ENCODE measurements around the gene DHCR7. TPM values are rescaled to one million over a fixed set of nuclear protein-coding genes. Genes with fewer than 3 reads are reported as not detected.

DHCR7 gene
- total RNA-seq, 1 experiment from 2014 or later = 123 TPM

GRCh38 chr11:71478528-71478840 lies 30.3 kb upstream of the DHCR7 start:
- no peak for DNase-seq (ENCODE audit: low read depth)

DNA sequence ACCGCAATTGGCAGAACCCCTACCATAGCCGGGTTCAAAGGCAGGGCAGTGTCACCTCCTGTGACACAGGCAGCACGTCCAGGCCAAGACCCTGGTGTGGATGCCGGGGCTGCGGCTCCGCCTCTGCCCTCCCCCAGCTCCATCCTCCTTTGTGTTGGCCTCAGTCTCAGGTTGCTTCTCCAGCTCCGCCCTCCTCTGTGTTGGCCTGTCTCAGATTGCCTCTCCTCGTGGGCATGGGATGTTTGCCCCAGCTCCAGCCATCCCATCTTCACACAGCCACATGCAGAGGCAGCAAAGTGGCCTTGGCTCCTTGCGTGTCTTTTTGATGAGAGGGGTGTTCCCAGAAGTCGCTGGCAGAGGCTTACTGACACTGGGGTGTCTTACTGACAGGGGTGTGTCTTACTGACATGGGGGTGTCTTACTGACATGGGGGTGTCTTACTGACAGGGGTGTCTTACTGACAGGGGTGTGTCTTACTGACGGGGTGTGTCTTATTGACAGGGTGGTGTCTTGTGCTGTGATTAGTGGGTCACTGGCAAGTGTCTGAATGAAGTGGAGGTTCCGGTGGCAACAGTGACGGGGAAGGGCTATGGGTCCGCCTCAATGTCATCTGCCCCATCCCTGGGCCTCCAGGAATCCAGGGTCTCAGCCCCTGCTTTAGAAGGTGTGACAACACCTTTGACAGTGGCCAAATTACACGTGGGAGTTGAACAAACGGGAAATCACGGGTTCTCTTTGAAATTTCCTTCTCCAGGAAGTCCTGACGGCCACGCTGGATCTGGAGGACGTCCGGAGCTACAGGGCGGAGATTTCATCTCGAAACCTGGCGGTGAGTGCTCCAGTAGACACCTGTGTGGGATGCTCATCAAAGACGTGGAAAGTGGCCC lies 29.7 kb upstream of the DHCR7 start:
- DNase-seq (ENCODE audit: low read depth) = no peak

DNA sequence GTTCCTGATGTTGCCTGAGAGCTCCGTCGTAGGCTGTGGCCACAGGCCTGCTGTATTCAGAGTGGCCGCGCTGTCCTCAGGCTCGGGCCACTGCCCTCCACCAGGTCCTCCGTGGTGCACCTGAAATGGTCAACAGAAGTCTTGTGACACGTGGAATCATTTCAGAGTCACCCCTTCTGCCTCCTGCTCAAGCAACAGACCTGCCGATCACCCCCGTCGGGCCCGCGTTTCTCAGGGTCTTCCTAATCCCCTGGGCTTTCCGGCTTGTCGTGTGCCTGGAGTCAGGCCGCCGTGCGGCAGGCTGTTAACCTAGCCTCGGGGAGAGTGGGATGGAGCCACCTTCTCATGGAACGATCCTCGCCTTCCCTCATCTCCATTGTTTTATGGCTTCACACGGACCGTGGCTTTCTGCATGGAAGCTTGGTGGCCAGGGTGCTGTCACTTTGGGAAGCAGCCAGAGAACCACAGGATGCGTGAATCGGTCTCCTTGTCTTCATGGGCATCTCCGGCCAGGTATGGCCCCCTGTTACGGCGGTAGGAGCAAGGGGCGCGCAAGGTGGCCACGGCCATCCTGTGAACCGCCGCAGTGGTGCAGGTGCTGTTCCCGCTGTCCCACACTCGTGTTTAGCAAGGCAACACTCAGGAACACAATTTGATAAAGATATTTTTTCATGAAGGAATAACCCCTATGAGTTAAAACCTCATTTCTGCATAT lies 28.9 kb upstream of the DHCR7 start:
- no peak for DNase-seq (ENCODE audit: low read depth)

DNA sequence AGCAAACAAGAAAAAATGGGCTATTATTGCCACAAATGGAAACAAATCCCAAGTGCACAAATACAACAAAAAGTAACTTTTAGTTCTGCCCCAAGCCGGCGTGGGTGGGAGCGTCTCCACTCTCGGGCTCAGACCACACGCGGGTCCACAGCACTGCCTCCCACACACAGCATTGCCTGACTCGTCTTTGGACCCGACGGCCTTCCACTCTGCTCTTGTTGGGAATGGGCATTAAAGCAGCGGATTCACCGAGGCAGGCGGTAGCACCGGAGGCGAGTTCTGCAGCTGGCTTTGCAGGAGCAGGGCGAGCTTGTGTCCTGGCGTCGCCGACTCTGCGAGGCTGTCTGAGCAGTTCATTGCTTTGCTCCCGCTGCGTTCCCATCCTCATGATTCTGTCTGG lies 27.8 kb upstream of the DHCR7 start:
- DNase-seq (ENCODE audit: low read depth) = no peak

DNA sequence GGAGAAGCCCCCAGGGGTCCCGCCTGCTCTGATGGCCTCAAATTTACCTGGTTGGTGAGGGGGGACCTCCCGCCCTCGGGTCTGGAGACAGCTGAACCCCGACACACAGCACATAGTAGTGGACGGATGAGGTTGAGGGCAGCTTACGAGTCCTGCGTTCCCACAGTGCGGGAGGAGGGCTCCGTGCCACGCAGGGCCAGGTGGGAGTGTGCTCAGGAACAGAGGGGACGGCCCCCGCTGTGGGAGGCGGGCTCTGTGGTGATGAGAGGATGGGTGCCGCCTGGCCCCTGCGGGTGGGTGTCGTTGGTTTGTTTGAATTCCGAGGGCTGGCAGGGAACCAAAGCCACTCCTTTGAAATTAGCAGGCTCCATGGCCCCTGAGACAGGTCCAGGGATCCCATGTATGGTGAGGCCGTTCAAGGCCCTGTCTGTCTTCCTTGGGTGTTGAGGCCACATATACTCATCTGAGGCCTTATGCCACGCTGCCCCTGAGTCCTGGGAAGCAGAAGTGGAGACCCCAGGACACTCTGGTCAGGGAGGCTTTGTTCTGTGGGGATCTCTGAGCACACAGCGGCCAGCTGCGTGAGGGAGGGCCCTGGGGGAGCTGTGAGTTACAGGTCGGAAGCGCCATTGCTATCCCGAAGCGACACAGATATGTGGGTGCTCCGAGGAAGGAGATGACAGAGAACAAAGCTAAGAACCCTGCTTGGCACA lies 26.7 kb upstream of the DHCR7 start:
- no peak for DNase-seq (ENCODE audit: low read depth)

GRCh38 chr11:71474141-71474770 lies 26.1 kb upstream of the DHCR7 start:
- DNase-seq (ENCODE audit: low read depth) = no peak

DNA sequence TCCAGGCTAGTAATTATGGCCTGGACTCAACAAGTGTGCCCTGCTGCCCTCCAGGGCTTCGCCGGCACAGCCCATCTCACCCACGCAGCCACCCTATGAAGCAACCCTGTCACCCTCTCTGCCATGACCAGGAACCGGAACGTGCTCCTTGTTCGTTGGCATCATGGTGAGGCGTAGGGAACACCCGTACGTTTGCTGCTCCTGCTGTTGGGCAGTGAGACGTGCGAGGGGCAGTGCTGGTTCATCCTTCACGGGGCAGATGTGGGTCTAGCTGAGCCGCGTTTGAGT lies 25.5 kb upstream of the DHCR7 start:
- no peak for DNase-seq (ENCODE audit: low read depth)

- DNase-seq (ENCODE audit: low read depth) = no peak
Observed at GRCh38 chr11:71472941-71473792, 25.0 kb upstream of the DHCR7 start.

GRCh38 chr11:71472357-71472885 lies 24.2 kb upstream of the DHCR7 start:
- no peak for DNase-seq (ENCODE audit: low read depth)

- DNase-seq (ENCODE audit: low read depth) = no peak
Observed at GRCh38 chr11:71470946-71471345, 22.8 kb upstream of the DHCR7 start.

DNA sequence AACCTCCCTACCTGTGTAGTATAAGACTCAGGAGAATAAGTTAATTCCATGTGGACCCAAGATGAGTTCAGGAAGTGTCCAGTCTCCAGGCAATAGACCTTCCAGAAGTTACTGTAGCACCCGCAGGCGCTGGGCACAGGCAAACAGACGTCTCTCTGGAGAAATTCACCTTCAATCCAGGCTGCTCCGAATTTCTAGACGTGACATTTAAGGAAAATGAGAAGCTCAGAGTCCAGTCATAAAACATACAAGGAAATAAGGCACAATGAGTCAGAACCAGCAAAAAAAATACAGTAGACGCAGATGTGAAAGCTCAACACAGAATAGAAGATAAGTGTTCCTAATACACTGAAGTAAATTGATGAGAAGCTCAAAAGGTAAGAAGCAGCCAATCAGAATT lies 19.0 kb upstream of the DHCR7 start:
- no peak for DNase-seq (ENCODE audit: low read depth)

DNA sequence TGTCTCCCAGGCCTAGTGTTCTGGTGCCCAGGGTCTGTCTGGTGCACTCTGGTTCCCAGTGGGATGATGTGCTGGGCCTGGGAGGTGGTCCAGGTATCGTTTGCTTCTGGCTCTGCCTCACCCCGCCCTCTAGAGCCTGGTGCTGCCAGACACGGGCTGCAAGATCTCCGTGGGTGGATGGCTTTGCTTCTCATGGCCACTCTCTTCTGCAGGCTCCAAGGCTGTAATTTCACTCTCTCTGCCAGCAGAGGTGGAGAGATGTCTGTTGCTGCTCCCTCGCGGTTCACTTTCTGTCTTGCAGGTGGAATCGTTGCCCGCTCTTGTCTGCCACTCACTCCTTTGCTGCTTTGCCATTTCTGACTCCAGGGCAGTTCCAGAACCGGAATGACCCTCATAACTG lies 18.2 kb upstream of the DHCR7 start:
- no peak for DNase-seq (ENCODE audit: low read depth)

DNA sequence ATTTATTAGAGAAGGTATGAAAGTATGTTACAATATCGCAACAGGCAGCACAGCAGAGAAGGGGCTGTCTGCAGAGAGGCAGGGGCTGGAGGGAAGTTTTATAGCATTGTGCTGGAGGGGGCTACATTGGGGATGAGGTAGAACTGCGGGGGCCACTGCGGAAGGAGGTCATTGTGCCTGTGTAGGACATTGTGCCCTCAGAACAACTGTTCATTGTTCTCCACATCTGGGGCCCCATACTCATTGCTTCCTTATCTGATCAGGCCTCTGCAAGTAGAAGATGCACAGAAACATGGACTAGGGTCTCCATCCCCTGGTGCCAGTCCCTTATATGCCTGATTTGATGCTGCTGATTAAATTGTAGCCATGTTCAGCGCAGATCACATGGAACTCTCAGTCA lies 16.9 kb upstream of the DHCR7 start:
- DNase-seq (ENCODE audit: low read depth) = no peak

DNA sequence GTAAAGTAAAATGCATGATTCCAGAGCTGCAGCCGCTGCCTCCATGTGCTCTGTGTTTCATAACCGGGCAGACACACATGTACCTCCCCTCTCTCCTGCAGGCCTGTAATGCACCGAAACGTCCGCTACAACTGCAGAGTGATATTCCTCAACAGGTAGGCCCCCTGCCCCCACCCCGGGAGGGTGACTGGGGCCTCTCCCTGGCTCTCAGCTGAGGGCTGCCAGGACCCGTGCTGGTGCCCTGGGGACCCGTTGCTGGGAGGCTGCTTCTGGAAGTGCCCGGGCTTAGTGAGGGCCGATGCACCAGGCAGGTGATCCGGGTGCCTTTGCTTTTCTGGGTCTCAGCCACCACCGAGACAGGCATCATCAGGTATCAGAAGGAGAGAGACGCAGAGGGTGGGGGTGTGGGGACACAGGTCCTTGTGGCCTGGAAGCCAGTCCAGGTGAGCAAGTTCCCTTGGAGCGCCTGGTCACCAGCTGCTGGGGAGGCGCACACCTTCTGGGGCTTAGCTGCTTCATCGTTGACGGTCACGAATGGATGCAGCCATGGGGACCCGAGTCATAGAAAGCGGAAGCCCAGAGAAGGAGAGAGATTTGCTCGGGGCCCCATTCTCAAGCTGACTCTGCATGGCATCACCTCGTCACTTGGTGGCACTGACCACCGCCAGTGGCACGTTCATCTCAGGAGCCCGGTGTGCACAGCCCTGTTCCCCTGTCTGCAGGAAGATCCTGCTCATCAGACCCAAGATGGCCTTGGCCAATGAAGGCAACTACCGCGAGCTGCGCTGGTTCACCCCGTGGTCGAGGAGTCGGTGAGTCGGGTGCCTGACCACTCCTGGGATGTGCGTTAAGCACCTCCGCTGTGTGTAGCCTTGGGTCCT lies 15.4 kb upstream of the DHCR7 start:
- no peak for DNase-seq (ENCODE audit: low read depth)

DNA sequence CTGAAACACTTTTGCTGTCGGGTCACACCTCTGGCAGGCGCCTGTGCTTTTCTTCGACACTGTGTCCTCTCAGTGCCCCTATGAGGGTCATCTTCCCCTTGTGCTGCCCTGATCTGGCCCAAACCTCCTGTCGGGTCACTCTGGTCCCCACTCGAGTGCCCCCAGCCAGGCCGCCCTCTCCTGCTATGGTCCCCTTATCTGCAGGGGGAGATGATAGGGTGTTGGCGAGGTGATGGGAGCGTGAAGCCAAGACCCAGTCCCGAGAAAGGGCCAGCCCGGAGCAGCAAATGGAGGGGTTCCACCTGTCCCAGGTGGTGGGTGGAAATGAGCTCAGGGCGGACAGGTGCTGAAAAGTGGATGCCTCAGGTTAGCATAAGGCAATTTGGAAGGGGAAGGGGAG lies 14.5 kb upstream of the DHCR7 start:
- no peak for DNase-seq (ENCODE audit: low read depth)

DNA sequence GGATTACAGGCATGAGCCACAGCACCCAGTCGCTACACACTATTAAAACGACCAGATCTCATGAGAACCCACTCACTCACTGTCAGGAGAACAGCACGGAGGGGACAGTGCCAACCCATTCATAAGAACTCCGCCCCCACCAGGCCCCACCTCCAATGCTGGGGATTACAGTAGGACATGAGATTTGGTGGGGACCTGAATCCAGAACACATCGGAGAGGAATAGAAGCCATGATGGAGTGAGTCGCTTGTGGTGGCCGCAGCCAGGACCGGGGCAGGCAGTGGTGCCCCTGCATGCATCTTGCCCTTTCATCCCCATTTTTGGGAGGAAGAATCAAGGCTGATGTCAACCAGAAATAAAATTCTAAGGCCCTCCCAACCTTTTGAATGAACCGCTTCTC lies 13.5 kb upstream of the DHCR7 start:
- no peak for DNase-seq (ENCODE audit: low read depth)

DNA sequence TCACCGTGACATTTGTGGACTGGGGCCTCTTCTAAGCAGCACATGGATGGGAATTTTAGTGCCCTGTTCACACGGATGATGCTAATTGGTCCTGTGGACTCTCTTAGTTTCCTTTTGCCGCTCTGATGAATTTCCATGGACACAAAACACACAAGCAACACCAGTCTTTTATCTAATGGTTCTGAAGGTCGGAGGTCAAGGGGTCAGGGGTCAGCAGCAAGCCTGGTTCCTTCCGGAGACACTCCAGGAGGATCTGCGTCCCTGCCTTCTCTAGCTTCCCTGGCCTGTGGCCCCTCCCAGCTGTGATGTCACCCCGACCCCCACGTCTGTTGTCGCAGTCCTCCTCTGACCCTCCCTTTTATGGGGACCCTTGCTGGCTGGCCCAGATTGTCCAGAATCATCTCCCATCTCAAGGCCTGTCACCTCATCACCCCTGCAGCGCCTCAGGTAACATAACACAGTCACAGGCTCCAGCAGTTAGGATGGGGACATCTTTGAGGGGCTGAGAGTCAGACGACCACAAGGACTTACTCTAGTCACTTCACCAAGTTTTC lies 11.7 kb upstream of the DHCR7 start:
- DNase-seq (ENCODE audit: low read depth) = no peak

DNA sequence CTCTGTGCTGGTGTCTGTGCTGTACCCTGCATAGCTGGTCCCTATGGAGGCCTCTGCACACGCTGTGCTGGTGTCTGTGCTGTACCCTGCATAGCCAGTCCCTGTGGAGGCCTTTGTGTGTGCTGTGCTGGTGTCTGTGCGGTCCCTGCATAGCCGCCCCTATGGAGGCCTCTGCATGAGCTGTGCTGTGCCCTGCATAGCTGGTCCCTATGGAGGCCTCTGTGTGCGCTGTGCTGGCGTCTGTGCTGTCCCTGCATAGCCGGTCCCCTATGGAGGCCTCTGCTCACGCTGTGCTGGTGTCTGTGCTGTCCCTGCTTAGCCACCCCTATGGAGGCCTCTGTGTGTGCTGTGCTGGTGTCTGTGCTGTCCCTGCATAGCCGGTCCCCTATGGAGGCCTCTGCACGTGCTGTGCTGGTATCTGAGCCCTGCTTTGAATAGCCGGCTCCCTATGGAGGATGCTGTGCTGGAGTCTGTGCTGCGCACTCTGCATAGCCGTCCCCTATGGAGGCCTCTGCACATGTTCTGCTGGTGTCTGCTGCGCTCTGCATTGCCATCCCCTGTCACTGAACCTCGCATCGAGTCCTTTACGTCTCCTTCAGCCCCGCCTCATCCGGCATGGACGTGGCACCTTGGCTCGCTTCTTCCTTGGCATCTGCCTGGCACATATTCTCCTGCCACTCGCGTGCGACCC lies 11.0 kb upstream of the DHCR7 start:
- DNase-seq (ENCODE audit: low read depth) = no peak
